ENCODE data around the gene LRP11. TPM values are rescaled to one million over a fixed set of nuclear protein-coding genes. Genes with fewer than 3 reads are reported as not detected.
"Not testable (repeated sequence)": the region's sequence is repeated elsewhere in the genome, so short reads cannot be mapped to it uniquely, and the experiment has no call there.

The LRP11 gene
- total RNA-seq, 1 donor from 2014 or later = 17.8 TPM

GRCh38 chr6:149847939-149848267 lies 16.3 kb downstream of the LRP11 start:
- no peak for DNase-seq (ENCODE audit: low spot score in 2 of 2, unreplicated experiment in 2 of 2)
- no peaks in the 10 kb centered on the region for H3K27me3 Mint-ChIP-seq (ENCODE audit: low read depth)
- TF ChIP-seq CTCF (IDR thresholded peaks at IDR 0.05; ENCODE audit: unreplicated experiment) = no peak
- H3K27ac Mint-ChIP-seq = peak overlapping the region; percentile 39
- H3K36me3 Mint-ChIP-seq = peaks cover 2% of the 10 kb centered on the region
- H3K9me3 Mint-ChIP-seq = no peaks in the 10 kb centered on the region
- peaks cover 20% of the 10 kb centered on the region for H3K4me1 Mint-ChIP-seq
- H3K4me3 Mint-ChIP-seq = no peak overlapping the region

GRCh38 chr6:149846321-149846720 lies 17.8 kb downstream of the LRP11 start:
- Mint-ChIP-seq H3K27me3 (ENCODE audit: low read depth) (no peaks in the 10 kb centered on the region), H3K9me3 (no peaks in the 10 kb centered on the region), H3K36me3 (peaks cover 8% of the 10 kb centered on the region), H3K4me1 (peaks cover 25% of the 10 kb centered on the region), H3K27ac (peak overlapping the region; percentile 76), H3K4me3 (no peak overlapping the region)
- DNase-seq (ENCODE audit: low spot score in 2 of 2, unreplicated experiment in 2 of 2) = peak in 1 of 2 experiments; percentile 69
- TF ChIP-seq CTCF (IDR thresholded peaks at IDR 0.05; ENCODE audit: unreplicated experiment) = no peak

- Mint-ChIP-seq H3K4me1 (peaks cover 25% of the 10 kb centered on the region), H3K27ac (peak overlapping the region; percentile 76), H3K4me3 (no peak overlapping the region), H3K27me3 (ENCODE audit: low read depth) (no peaks in the 10 kb centered on the region), H3K36me3 (peaks cover 10% of the 10 kb centered on the region), H3K9me3 (no peaks in the 10 kb centered on the region)
- no peak for TF ChIP-seq CTCF (IDR thresholded peaks at IDR 0.05; ENCODE audit: unreplicated experiment)
- no peak for DNase-seq (ENCODE audit: low spot score in 2 of 2, unreplicated experiment in 2 of 2)
Measured at GRCh38 chr6:149845549-149845948, 18.6 kb downstream of the LRP11 start.

- no peaks in the 10 kb centered on the region for H3K9me3 Mint-ChIP-seq
- no peaks in the 10 kb centered on the region for H3K27me3 Mint-ChIP-seq (ENCODE audit: low read depth)
- no peak for TF ChIP-seq CTCF (IDR thresholded peaks at IDR 0.05; ENCODE audit: unreplicated experiment)
- no peak for DNase-seq (ENCODE audit: low spot score in 2 of 2, unreplicated experiment in 2 of 2)
- peaks cover 25% of the 10 kb centered on the region for H3K4me1 Mint-ChIP-seq
- no peak overlapping the region for H3K4me3 Mint-ChIP-seq
- H3K36me3 Mint-ChIP-seq = peaks cover 8% of the 10 kb centered on the region
- peak overlapping the region; percentile 62 for H3K27ac Mint-ChIP-seq
Measured at GRCh38 chr6:149844480-149844879, 19.7 kb downstream of the LRP11 start.

GRCh38 chr6:149844036-149844435 lies 20.1 kb downstream of the LRP11 start:
- DNase-seq (ENCODE audit: low spot score in 2 of 2, unreplicated experiment in 2 of 2); H3K27me3 Mint-ChIP-seq (ENCODE audit: low read depth); H3K9me3 Mint-ChIP-seq; H3K36me3 Mint-ChIP-seq; H3K4me3 Mint-ChIP-seq: not testable (repeated sequence)
- Mint-ChIP-seq H3K27ac (peak overlapping the region; percentile 62), H3K4me1 (peaks cover 25% of the 10 kb centered on the region)

GRCh38 chr6:149843051-149843633 lies 21.0 kb downstream of the LRP11 start:
- no peak for TF ChIP-seq CTCF (IDR thresholded peaks at IDR 0.05; ENCODE audit: unreplicated experiment)
- Mint-ChIP-seq H3K9me3 (no peaks in the 10 kb centered on the region), H3K36me3 (peaks cover 8% of the 10 kb centered on the region), H3K27ac (no peak overlapping the region), H3K4me1 (peaks cover 25% of the 10 kb centered on the region), H3K27me3 (ENCODE audit: low read depth) (no peaks in the 10 kb centered on the region), H3K4me3 (no peak overlapping the region)
- no peak for DNase-seq (ENCODE audit: low spot score in 2 of 2, unreplicated experiment in 2 of 2)
